Thoracic aorta (tissue), 2 donors: ENCODE results near the gene IL17C. TPM values are rescaled to one million over a fixed set of nuclear protein-coding genes. Genes with fewer than 3 reads are reported as not detected.

Experiments used
- ATAC-seq: fragments of 150-250 bp; one replicate; pipeline ENCODE4 v1.8.0; 2017; ENCODE audit warnings: low read depth; ENCODE audit not compliant: insufficient number of reproducible peaks, low FRiP score
- DNase-seq: peaks from one replicate; pipeline ENCODE4 v3.0.0-alpha.2; 2020; ENCODE audit warnings: low spot score
- H3K27ac ChIP-seq, 2 donors: fragments of 200-600 bp; sonication (generic); 1 replicate in 1 of 2; 2 replicates in 1 of 2; pipeline ENCODE4 v1.5.1; 2016; ENCODE audit warnings: mild to moderate bottlenecking in 2 of 2, moderate library complexity in 2 of 2
- H3K27me3 ChIP-seq: fragments of 200-600 bp; sonication (generic); replicated peaks from 2 replicates; pipeline ENCODE4 v1.6.0; 2016; ENCODE audit warnings: mild to moderate bottlenecking; ENCODE audit not compliant: insufficient read depth
- H3K36me3 ChIP-seq: fragments of 200-600 bp; sonication (generic); one replicate; pipeline ENCODE4 v1.5.1; 2016
- H3K4me1 ChIP-seq, 2 donors: fragments of 200-600 bp; sonication (generic); 1 replicate in 1 of 2; 2 replicates in 1 of 2; pipeline versions ENCODE4 v1.5.1 to v1.6.0; 2016; ENCODE audit warnings: low read depth in 2 of 2, mild to moderate bottlenecking in 1 of 2; ENCODE audit not compliant: control insufficient read depth in 1 of 2
- H3K4me3 ChIP-seq: fragments of 200-600 bp; sonication (generic); 2 replicates; pipeline ENCODE4 v1.5.1; 2016; ENCODE audit warnings: mild to moderate bottlenecking
- H3K9me3 ChIP-seq: fragments of 200-600 bp; sonication (generic); 2 replicates; pipeline ENCODE4 v1.5.1; 2016
- CTCF ChIP-seq: fragments of 200-600 bp; sonication (generic); IDR thresholded peaks from one replicate; pipeline ENCODE4 v1.5.1; 2019; ENCODE audit warnings: antibody characterized with exemption
- total RNA-seq, 2 donors: library from RNA; depleted of rRNA; stranded (reverse); fragments of >200 nt; gene quantifications; one replicate each; pipeline versions ENCODE4 v1.1.0 to v1.2.3, GENCODE V29; 2016

Gene IL17C
- total RNA-seq, 2 donors from 2014 or later, result 0.92 TPM; not detected in 1

- no peak for TF ChIP-seq CTCF
- Histone ChIP-seq H3K27ac (no peak overlapping the region), H3K36me3 (peaks cover 21% of the 10 kb centered on the region), H3K4me1 (peaks cover 2 to 13% of the 10 kb centered on the region in 2 donors), H3K27me3 (no peaks in the 10 kb centered on the region), H3K4me3 (no peak overlapping the region), H3K9me3 (no peaks in the 10 kb centered on the region)
- ATAC-seq (no peak), DNase-seq (no peak)
Measured at GRCh38 chr16:88610080-88610479, 28.3 kb upstream of the IL17C start.

- Histone ChIP-seq H3K27me3 (no peaks in the 10 kb centered on the region), H3K27ac (no peak overlapping the region), H3K36me3 (peaks cover 19% of the 10 kb centered on the region), H3K9me3 (no peaks in the 10 kb centered on the region), H3K4me3 (no peak overlapping the region), H3K4me1 (peaks cover 2 to 13% of the 10 kb centered on the region in 2 donors)
- no peak for TF ChIP-seq CTCF
- ATAC-seq (no peak), DNase-seq (no peak)
Measured at GRCh38 chr16:88610909-88611812, 27.2 kb upstream of the IL17C start.

GRCh38 chr16:88613293-88613692 lies 25.1 kb upstream of the IL17C start:
- no peak for ATAC-seq

GRCh38 chr16:88613911-88614817 lies 24.2 kb upstream of the IL17C start:
- no peak for ATAC-seq

More at GRCh38 chr16:88613293-88613692, 25.1 kb upstream of the IL17C start:
- no peak for TF ChIP-seq CTCF
- Histone ChIP-seq H3K27me3 (no peaks in the 10 kb centered on the region), H3K36me3 (peaks cover 22% of the 10 kb centered on the region), H3K27ac (no peak overlapping the region), H3K4me3 (no peak overlapping the region), H3K9me3 (no peaks in the 10 kb centered on the region), H3K4me1 (peaks cover 2 to 13% of the 10 kb centered on the region in 2 donors)
- no peak for DNase-seq

More at GRCh38 chr16:88613911-88614817, 24.2 kb upstream of the IL17C start:
- H3K4me1 ChIP-seq, result peaks cover 2 to 13% of the 10 kb centered on the region in 2 donors
- peaks cover 26% of the 10 kb centered on the region for H3K36me3 ChIP-seq
- no peaks in the 10 kb centered on the region for H3K9me3 ChIP-seq
- no peaks in the 10 kb centered on the region for H3K27me3 ChIP-seq
- TF ChIP-seq CTCF, result no peak
- no peak for DNase-seq
- peak overlapping the region in 1 of 2 donors; percentile 11 for H3K27ac ChIP-seq
- no peak overlapping the region for H3K4me3 ChIP-seq
